ENCODE measurements around the gene SPACDR.
"Not testable (repeated sequence)": the region's sequence is repeated elsewhere in the genome, so short reads cannot be mapped to it uniquely, and the experiment has no call there.

SPACDR gene

DNA sequence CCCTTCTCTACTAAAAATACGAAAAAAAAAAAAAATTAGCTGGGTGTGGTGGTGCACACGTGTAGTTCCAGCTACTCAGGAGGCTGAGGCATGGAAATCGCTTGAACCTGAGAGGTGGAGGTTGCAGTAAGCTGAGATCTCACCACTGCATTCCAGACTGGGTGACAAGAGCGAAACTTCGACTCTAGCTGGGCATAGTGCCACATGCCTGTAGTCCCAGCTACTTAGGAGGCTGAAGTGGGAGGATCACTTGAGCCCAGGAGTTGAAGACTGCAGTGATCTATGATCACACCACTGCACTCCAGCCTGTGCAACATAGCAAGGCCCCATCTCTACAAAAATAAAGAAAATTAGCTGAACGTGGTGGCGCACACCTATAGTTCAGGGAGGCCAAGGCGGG, 1.2 kb upstream of the SPACDR start:
- no peak for DNase-seq

DNA sequence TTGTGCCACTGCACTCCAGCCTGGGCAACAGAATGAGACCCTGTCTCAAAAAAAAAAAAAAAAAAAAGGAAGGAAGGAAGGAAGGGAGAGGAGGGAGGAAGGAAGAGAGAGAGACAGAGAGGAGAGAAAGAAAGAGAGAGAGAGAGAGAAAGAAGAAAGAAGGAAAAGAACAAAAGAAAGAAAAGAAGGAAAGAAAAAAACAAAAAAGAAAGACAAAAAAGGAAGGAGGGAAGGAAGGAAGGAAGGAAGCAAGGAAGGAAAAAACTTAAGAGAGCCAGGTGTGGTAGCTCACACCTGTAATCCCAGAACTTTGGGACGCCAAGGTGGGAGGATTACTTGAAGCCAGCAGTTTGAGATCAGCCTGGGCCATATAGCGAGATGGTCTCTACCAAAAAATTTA, 731 bp upstream of the SPACDR start:
- DNase-seq: no peak

DNA sequence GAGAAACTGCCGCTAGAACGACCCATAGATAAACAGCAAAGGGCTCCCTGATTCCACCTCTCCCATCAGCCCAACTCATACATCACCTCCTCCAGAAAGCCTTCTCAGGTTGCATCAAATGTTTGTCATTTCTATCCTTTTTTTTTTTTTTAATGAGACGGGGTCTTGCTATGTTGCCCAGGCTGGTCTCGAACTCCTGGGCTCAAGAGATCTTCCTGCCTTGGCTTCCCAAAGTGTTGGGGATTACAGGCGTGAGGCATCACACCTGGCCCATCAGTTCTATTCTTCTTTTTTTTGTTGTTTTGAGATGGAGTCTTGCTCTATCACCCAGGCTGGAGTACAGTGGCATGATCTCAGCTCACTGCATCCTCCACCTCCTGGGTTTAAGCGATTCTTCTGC, 7.0 kb downstream of the SPACDR start:
- DNase-seq: no peak

DNA sequence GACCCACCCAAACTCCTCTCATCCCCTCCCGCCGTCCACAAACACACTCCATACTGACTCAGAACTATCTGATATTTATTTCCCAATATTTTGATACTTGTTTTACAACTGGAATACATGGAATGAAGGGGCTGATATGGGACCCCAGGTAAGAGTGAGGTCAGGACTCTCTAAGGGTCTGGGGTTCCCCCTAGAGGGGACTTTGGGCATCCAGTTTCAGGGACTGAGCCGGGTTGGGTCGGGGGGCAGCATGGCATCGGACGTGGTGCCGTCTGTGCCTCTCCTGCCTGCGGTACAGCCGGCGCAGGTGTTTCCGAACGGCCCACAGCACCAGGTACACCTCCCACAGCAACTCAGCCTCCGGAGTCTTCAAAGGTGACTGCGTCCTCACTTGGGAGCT, 7.5 kb downstream of the SPACDR start:
- DNase-seq: no peak

DNA sequence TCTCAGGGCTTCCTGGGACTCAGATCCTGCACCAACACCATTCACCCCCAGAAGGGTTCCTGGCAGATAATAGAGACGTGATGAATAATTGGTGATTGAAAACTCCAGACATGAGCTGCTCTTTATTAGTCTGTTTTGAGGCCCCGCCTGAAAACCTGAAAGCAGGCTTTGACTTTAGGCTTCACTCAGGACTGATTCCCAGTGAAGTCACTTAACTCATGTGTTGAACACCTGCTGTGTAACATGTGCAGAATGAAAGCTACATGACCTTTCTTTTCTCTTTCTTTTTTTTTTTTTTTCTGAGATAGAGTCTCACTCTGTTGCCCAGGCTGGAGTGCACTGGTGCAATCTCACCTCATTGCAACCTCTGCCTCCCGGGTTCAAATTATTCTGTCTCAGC, 8.9 kb downstream of the SPACDR start:
- no peak for DNase-seq

DNA sequence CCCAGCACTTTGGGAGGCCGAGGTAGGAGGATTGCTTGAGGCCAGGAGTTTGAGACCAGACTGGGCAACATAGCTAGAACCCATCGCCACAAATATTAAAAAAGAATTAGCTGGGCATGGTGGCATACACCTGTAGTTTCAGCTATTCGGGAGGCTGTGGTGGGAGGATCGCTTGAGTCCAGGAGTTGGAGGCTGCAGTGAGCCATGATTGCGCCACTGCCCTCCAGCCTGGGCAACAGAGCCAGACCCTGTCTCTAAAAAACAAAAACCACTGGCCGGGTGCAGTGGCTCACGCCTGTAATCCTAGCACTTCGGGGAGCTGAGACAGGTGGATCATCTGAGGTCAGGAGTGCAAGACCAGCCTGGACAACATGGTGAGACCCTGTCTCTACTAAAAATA, 10.2 kb downstream of the SPACDR start:
- DNase-seq: not testable (repeated sequence)

DNA sequence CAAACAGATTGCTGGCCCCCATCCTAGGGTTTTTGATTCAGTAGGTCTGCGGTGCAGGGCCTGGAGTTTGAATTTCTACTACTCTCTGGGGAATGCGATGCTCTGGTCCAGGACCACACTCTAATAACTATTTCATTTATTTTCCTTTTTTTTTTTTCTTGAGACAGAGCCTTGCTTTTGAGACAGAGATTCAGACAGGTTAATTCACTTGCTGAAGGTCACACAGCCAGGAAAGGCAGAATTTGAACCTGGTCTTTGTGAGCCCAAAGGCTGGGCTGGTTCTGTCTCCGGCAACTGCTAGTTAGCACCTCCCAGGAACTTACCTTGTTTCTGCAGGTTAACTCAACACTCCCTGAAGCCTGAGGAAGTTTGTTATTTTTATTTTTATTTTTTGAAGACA, 11.5 kb downstream of the SPACDR start:
- no peak for DNase-seq

DNA sequence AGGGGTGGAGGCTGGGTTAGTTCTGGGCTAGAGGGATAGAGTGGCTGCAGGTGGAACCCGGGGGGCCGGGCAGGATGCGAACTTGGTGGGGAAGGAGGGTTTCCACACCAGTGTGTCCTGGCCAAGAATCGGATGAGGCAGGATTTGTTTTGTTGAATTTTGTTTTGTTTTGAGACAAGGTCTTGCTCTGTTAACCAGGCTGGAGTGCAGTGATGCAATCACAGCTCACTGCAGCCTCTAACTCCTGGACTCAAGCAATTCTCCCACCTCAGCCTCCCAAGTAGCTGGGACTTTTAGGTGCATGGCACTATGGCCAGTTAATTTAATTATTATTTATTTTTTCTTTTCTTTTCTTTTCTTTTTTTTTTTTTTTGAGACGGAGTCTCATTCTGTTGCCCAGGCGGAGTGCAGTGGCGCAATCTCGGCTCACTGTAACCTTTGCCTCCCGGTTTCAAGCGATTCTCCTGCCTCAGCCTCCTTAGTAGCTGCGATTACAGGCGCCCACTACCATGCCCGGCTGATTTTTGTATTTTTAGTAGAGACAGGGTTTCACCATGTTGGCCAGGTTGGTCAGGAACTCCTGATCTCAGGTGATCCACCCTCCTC, 14.8 kb downstream of the SPACDR start:
- DNase-seq: no peak

DNA sequence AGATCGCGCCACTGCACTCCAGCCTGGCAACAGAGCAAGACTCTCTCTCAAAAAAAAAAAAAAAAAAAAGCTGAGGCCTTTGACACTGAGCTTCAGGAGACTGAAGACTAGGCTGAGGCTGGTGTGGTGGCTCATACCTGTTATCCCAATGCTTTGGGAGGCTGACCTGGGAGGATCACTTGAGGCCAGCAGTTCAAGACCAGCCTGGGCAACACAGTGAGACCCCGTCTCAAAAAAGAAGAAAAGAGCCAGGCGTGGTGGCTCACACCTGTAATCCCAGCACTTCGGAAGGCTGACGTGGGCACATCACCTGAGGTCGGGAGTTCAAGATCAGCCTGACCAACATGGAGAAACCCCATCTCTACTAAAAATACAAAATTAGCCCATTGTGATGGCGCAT, 16.7 kb downstream of the SPACDR start:
- DNase-seq: not testable (repeated sequence)

DNA sequence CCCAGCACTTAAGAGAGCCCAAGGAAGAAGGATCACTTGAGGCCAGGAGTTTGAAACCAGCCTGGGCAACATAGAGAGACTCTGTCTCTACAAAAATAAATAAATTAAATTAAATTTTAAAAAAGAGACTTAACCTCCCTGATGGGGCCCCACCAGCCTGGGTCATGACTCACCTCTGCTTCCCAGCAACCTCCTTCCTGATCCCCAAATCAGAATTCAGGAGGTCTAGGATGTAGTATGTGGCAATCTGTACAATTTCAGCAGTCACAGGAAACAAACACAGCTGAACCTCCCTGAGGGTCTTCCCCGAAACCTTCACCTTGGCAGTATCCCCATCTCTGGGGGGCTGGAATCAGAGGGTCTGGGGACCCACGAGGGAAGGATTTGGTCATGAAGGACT, 18.0 kb downstream of the SPACDR start:
- no peak for DNase-seq

DNA sequence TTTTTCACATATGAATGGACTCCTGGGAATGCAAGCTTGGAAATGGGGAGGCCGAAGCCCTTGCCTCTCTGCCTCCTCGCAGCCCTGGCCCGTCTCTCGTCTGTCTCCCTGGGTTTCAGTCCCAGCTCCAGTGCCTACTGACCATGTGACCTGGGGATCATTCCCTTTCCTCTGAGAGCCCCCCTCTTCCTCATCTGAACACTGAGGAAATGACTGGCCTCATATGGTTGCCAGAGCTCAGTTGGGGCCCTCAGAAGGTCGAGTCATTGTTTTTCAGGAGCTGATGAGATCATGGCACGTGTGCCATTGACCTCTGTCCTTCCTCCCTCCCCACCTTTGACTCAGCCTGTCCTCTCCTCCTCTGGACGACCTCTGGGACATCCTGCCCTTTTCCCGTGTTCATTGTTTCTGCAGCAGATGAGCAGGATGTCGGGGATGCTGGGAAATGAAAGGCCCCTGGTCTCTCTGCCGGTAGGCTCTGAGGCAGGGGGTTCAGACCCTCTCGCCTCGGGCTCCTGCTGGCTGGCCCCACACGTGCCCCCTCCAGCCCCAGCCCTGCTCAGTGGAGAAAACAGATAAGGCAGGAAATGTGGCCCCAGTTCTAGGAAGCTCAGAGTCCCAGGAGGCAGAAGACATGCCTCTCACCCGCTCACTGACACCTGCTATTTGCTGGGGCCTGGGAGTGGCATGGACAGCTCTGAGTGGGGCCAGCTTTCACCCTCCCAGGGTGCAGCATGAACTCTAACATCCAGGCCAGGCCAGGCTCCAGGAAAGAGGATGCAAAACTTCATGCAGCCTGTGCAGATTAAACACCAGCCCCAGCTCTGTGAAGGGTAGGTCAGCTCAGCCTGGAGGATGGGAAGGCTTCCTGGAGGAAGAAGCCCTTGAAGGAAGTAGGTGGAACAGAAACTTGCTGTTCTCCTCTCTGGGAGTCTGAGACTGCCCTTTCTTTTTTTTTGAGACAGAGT, 19.5 kb downstream of the SPACDR start:
- no peak for DNase-seq

DNA sequence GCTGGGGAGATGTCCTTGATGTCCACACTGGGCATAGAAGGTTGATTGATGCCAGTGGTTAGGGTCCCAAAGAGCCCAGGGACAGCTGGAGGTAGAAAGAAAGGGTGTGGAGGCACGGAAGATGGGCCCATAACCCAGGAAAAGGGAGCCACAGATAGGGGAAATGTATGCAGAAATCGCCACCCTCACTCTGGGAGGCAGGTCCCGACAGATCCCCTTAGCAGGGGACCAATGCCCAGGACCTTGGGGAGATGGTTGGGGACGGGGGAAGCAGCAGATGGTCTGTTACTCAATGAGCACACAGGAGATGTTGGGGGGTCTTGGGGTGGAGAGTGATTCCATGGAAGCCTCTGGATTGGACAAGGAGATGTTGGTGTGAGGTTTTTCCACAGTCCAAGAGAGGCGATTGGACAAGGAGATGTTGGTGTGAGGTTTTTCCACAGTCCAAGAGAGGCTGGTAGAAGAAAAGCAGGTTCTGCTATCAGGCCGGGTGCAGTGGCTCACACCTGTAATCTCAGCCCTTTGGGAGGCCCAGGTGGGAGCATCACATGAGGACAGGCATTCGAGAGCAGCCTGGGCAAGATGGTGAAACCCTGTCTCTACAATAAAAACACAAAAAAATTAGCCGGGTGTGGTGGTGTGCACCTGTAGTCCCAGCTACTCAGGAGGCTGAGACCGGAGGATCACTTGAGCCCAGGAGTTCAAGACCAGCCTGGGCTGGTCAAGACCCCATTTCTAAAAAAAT, 20.8 kb downstream of the SPACDR start:
- no peak for DNase-seq

DNA sequence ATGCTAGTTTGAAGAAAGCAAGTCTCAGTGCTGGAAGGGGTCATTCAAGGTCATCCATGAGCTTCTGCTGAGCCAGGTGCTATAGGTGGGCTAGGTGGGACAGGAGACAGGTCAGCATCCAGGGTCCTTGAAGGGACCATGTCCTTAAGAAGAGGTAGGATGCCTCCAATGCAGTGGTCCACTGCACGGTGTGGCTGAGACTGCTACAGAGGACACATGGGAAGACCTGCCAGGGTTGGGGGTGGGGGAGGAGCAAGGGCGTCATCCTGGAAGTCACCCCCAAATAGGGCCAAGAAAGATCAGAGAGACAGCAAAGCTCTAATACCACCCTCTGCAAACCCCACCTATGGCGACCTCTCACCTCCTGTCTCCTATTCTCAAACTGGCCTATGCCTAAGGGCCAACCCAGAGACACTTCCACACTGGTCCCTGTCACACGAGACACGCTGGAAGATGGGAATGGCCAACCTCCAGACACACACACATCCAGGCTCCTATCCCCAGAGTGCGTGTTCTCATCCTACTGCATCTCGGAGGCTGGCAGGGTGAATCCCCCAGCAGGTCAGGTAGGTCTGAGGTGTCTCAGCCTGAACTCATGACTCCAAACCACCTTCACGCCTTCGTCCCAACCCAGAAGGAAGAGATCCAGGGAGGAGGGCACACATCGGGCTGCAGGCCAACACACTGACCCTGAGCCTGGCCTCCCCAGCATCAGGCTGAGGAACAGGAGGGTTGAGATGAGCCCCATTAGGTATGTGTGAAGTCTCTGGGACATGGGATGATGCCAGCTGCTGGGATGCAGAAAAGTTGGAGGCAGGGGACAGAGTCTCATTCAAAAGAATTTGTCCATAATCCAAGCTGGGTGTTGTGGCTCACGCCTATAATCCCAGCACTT, 22.2 kb downstream of the SPACDR start:
- DNase-seq: no peak

DNA sequence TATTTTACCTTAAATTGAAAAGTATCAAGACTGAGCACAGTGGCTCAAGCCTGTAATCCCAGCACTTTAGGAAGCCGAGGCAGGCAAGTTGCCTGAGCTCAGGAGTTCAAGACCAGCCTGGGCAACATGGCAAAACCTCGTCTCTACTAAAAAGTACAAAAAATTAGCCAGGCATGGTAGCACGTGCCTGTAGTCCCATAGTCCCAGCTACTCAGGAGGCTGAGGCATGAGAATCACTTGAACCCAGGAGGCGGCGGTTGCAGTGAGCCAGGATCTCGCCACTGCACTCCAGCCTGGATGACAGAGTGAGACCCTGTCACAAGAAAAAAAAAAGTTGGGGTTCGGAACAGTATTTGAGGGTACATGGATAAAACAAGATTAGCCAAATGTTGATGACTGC, 24.8 kb downstream of the SPACDR start:
- not testable (repeated sequence) for DNase-seq

DNA sequence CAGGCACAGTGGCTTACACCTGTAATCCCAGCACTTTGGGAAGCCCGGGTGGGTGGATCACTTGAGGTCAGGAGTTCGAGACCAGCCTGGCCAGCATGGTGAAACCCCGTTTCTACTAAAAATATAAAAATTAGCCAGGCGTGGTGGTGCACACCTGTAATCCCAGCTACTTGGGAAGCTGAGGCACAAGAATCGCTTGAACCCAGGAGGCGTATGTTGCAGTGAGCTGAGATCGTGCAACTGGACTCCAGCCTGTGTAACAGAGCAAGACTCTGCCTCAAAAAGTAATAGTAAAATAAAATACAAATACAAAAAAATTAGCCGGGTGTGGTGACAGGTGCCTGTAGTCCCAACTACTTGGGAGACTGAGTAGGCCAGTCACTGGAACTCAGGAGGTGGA, 25.3 kb downstream of the SPACDR start:
- DNase-seq: not testable (repeated sequence)

DNA sequence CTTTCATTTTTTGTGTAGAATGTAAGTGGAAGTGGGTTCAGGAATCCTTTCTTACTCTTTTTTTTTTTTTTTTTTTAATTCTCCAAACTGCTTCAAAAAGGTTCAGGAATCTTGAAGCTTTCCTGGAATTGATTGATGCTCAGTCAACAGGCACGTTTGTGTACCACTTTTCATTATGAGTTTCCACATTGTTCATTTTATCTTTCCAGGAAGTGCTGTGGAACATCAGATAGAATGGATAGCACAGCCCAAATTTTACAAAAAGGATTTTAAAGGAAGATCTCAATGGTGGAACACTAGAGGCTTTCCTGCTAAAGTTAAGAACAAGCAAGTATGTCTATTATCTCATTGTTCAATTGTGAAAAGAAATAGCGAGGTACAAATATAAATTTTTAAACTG, 25.9 kb downstream of the SPACDR start:
- DNase-seq: no peak

DNA sequence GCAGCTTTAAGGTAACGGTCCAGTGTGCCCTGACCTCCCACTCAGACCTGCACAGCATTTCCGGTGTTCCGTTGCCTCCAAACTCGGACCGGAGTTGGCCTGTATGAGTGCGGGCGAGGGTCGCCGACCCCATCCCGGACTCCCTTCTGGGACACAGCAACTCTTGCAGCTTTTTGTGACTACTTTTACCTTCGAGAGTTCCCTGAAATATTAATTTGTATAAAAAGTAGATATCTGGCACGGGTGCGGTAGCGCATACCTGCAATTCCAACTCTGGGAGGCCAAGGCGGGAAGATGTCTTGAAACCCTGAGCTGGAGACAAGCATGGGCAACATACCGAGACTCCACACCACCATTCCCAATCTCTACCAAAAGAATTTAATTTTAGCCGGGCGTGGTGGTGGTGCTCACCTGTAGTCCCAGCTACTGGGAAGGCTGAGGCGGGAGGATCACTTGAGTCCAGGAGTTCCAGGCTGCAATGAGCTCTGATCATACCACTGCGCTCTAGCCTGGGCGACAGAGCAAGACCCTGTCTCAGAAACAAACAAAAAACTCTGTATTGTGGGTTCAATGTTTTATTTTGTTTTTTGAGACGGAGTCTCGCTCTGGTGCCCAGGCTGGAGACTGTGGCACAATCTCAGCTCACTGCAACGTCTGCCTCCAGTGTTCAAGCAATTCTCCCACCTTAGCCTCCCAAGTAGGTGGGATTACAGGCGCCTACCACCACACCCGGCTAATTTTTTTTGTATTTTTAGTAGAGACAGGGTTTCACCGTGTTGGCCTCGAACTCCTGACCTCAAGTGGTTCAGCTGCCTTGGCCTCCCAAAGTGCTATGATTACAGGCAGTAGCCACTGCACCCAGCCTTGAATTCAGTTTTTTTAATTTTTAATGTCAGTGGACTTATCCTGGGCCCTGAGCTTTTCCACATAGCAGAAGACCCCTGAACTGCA, 26.6 kb downstream of the SPACDR start:
- DNase-seq: no peak

DNA sequence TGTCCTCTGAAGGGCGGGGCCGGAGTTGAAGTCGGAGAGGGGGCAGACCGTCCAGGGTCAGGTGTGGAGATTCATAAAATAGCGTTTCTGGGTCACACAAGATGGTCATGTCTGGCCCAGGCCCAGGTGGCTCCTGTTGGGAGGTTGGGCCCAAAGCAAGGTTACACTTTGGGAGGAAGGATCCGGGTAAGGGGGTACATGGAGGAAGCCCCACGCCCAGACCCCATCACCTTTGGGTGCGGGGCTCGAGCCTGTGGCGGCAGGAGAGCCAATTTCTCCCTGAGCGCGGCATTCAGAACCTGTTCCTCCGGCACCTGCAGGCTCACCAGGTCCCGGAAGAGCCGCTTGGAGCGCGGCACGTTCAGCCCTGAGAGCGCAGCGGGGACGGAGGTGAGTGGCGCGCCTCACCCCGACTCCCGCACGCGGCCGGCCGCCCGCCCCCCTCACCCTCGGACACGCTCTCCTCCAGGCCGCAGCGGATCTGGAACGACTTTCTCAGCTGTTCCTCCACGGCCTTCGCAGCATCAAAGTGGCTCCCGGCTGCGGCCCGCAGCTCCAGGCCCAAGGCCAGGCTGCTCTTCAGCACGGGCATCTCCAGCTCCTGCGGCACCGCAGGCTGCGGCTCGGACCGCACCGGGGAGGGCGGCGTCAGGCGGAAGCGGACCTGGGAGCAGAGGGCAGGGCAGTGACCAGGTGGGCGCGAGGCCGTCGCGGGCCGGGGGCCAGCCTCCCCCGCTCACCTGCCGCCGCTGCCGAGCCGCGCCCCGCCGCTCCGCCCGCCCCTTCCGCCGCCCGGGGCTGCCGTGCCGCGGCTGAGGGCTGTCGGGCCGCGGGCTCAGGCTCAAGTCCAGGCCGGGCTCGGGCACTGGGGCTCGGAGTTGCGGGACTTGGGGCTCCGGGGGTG, 28.4 kb downstream of the SPACDR start:
- DNase-seq: no peak

DNA sequence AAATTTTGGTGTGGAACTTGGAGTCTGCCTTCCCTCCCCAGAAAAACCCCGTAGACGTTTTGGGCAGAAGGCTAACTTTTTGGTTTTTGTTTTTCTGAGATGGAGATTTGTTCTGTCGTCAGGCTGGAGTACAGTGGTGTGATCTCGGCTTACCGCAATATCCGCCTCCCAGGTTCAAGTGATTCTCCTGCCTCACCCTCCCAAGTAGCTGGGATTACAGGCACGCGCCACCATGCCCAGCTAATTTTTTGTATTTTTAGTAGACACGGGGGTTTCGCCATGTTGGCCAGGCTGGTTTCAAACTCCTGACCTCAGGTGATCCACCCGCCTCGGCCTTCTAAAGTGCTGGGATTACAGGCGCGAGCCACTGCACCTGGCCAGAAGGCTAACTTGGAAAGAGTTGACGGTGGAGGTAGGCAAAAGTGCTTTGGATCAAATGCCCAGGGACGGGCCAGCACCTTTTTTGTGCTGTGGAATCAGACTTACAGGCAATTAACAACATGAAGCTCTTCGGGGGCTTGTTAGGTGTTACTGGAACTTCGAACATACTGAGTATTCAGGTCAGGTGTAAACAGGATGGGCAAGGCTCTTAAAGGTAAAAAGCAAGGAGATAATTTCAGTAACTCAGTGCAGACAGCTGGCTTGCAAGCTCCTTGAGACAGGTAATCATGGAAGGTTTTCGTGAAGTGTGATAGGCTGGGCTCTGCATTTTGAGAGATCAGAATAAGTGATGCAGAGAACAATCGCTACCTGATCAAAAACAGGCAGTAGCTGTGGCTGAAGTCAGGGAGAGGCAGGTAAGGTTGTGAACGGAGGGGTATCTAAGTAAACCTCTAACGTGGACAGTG, 29.5 kb downstream of the SPACDR start:
- no peak for DNase-seq

Measured in activated T-cell treated with anti-CD3 and anti-CD28 coated beads for 4 hours (primary cell).